DND-41 (cell line): ENCODE results near the gene DNAH12.

Source experiments
- EZH2 ChIP-seq: IDR thresholded peaks from 3 replicates; pipeline ENCODE4 v1.6.1; 2012; ENCODE audit warnings: borderline replicate concordance, low read depth, mild to moderate bottlenecking, moderate library complexity, low read length, inconsistent platforms; ENCODE audit not compliant: severe bottlenecking
- TF ChIP-seq, protein P1 (sequence below): IDR thresholded peaks from 2 replicates; pipeline ENCODE4 v1.5.1; 2012; ENCODE audit warnings: borderline replicate concordance, low read length, moderate library complexity, mild to moderate bottlenecking; ENCODE audit not compliant: poor library complexity, severe bottlenecking; ENCODE audit errors: extremely low read depth

DNA sequence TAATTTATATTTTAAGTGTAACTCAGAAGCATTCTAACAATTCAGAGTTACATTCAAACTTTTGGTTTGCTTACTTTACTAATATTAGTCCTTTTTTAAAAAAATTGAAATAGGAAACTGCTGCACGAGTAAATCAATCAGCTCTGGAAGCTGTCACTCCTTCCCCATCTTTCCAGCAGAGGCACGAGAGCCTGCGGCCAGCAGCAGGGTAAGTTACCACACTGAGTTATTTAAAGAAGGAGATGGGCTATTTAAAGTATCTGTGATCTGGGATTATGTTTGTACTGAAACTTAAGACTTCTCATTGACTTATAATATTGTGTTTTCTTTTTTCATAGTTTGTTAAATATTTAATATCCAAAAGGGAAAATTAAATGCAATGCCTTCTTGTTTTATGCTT is 287.3 kb downstream of the DNAH12 start:
- TF ChIP-seq, protein P1, sequence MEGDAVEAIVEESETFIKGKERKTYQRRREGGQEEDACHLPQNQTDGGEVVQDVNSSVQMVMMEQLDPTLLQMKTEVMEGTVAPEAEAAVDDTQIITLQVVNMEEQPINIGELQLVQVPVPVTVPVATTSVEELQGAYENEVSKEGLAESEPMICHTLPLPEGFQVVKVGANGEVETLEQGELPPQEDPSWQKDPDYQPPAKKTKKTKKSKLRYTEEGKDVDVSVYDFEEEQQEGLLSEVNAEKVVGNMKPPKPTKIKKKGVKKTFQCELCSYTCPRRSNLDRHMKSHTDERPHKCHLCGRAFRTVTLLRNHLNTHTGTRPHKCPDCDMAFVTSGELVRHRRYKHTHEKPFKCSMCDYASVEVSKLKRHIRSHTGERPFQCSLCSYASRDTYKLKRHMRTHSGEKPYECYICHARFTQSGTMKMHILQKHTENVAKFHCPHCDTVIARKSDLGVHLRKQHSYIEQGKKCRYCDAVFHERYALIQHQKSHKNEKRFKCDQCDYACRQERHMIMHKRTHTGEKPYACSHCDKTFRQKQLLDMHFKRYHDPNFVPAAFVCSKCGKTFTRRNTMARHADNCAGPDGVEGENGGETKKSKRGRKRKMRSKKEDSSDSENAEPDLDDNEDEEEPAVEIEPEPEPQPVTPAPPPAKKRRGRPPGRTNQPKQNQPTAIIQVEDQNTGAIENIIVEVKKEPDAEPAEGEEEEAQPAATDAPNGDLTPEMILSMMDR, result no peak
- TF ChIP-seq EZH2, result no peak
